NCI-H2171 treated with DMSO at 0.1 percent for 48 hours (cell line): ENCODE measurements around the gene CFL1.
"Not testable (repeated sequence)": the region's sequence is repeated elsewhere in the genome, so short reads cannot be mapped to it uniquely, and the experiment has no call there.

Experiments used
- DNase-seq: peaks from one replicate; lab custom pipeline; 2025; lab: John Stamatoyannopoulos, UW

CFL1 gene

GRCh38 chr11:65856689-65857499 lies 1.1 kb downstream of the CFL1 start:
- DNase-seq = peak; percentile 45

DNA sequence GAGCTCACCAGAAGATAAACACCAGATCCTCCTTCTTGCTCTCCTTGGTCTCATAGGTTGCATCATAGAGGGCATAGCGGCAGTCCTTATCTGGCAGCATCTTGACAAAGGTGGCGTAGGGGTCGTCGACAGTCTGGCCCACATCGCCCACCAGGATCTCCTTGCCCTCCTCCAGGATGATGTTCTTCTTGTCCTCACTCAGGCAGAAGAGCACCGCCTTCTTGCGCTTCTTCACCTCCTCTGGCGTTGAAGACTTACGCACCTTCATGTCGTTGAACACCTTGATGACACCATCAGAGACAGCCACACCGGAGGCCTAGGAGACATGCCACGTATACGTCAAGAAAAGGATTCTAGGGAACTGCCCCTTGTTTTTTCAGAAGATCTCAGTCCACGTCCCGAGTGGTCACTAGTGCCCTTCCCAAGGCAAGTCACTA lies 2.0 kb downstream of the CFL1 start:
- DNase-seq = no peak

GRCh38 chr11:65854852-65855837 lies 2.8 kb downstream of the CFL1 start:
- DNase-seq = no peak

DNA sequence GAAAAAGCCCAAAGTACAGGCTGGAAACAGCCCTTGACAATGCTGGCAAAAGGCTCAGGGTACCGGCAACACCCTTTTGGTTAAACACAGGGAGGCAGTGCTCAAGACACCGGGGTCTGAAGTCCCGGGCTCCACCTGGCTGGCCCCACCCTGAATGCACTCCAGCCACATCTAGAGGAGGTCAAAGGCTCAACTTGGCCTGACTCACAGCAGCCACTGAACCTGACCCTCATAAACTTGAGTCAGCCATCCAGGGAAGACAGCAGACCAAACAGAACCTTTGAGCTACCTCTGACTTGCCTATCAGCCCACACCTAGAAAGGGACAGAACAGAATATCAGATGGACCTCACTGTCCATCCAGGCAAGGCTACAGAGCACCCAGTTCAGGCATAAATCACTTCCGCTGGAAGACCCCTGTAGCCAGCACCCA lies 3.8 kb downstream of the CFL1 start:
- DNase-seq = no peak

DNA sequence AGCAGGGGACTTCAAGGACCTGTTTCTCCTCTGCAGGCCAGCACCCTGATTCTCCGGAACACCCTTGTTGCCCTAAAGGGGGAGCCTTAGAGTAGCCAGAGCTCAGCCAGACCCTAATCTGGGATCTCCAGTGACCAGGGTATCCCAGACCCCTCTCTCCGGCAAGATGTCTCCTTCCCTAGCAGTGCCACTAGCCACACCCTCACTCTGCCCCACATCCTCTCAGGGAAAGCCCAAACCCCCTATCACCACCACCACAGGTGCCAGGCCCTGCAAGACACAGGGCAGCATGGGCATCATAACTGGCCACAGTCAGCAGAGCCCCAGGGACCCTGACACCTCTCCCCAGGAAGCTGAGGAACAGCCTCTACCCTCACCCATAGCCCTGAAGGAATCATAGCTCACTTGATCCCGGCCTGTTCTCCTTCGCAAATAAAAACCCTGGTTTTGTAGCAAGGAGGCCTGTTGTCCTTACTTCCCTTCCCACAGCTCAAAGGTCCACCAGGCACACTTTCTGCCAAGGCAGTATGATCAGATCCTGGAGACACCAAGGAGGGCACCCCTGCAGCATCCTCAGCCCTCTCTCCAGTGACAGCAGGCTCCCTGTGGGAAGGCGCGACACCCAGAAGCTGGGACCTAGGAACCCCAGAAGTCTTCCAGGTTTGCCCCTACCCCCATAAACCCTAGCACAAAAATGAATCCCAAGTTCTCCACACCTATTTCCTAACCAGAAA lies 4.6 kb downstream of the CFL1 start:
- no peak for DNase-seq

- DNase-seq = no peak
Measured at GRCh38 chr11:65852508-65853245, 5.3 kb downstream of the CFL1 start.

DNA sequence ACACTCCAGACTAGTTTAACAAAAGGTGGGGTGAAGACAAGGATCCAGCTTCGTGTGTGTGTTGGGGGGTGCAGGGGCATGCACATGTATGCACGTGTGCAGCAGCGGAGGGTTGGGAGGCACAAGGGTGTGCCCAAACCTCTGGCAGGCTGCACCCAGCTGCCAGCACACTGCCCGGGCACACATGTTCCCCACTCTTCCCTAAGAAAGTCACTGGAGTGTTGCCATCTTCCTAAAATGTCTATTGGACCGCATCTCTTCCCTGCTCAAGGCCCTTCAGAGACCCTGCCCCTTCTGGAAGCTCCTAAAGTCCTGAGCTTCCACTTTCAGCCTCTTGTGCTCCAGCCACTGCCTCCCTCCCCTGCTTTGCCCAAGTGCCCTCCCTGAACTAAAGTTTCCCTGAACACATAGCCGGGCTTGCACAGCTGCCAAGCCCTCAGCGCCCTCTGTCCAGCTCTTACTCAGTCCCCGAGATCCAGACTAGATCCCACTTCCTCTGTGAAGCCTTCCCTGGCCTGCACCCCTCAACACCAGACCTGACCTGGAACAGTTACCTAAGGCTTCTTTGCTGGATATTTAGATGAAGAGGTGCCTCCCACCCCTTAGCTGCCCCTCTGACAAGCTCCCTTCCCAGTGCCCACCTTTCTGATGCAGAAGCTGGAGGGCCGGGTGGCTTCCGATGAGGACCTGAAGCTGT lies 6.0 kb downstream of the CFL1 start:
- no peak for DNase-seq

- DNase-seq = no peak
Measured at GRCh38 chr11:65851083-65851579, 6.8 kb downstream of the CFL1 start.

DNA sequence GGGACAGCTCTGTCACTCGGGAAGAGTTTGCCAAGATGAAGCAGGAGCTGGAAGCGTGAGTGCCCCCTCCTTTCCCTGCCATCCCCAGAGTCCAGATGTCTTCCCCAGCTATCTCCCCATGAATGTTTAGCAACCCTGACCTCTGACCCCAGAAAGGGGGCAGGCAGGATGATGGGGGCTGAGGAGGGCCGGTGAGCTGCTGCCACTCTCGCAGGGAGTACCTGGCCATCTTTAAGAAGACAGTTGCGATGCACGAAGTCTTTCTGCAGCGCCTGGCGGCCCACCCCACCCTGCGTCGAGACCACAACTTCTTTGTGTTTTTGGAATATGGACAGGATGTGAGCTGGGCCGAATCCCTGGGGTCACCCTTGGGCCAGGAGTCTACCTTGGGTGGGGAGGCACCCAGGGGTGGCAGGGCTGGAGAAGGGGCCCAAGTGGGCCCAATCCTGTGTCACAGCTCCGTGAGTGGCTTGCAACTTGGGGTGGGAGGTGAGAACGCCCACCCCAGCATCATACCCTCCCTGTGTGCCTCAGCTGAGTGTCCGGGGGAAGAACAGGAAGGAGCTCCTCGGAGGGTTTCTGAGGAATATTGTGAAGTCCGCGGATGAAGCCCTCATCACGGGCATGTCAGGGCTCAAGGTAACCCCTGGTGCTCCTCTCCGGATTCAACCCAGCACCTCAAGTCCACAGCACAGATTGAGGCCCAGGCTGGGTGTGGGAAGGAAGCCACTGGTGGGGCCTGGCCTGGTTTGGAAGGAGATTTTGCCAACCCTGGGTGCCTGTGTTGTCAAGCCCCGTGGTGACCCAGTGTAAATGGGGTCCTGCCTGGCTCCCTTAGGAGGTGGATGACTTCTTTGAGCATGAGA lies 7.5 kb downstream of the CFL1 start:
- DNase-seq = no peak

DNA sequence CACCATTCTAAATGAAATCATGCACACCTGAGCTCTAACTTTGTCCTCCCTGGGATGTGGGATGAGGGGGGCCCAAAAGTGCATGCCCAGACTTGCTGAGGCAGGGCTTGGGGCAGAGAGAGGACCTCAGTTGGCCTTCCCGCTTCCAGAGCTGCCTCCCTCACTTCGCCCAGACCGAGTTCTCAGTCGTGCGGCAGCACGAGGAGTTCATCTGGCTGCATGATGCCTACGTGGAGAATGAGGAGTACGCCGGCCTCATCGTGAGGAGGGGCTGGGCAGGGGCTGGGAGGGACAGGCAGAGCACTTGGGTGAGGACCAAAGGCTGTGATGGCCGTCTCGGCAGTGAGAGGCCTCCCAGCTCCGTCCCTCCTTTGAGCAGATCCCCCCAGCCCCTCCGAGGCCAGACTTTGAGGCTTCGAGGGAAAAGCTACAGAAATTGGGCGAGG lies 8.2 kb downstream of the CFL1 start:
- DNase-seq = no peak

DNA sequence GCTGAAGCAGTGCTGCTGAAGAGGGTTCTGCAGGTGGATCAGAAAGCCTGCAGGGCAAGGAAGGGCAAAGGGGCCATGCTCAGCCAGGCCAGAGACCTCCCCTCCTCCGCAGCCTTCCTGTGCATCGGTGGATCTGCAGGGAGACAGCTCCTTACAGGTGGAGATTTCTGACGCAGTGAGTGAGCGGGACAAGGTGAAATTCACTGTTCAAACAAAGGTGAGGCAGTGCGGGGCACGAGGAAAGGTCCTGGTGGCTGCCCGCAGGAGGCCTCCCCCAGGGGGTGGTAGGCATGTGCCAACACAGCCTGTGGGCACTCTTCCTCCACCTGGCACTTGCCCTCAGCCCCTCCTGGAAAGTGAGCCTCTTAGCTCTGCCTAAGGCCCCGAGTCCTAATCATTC lies 8.6 kb downstream of the CFL1 start:
- no peak for DNase-seq

GRCh38 chr11:65848693-65849092 lies 9.3 kb downstream of the CFL1 start:
- not testable (repeated sequence) for DNase-seq

- DNase-seq = no peak
Measured at GRCh38 chr11:65847746-65848145, 10.2 kb downstream of the CFL1 start.

DNA sequence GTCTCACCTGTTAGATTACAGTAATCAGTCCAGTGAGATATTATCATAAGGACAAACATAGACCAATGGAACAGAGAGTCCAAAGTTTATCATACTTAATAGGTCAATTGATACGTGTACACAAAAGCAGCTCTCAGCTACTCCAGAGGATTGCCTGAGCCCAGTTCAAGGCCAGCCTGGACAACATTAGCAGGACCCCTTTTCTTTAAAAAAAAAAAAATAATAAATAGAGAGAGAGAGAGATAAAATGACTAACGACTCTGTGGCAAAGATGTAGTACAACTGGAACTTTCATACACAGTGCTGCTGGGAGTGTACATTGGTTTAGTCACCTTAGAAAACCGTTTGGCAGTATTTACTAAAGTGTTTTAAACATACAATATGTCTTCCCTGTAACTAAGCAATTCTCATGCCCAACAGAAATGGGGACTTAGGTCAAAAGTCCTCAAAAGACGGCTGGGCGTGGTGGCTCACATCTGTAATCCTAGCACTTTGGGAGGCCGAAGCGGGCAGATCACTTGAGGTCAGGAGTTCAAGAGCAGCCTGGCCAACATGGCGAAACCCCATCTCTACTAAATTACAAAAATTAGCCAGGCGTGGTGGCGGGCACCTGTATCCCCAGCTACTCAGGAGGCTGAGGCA lies 13.6 kb downstream of the CFL1 start:
- no peak for DNase-seq

GRCh38 chr11:65843811-65844210 lies 14.2 kb downstream of the CFL1 start:
- no peak for DNase-seq

DNA sequence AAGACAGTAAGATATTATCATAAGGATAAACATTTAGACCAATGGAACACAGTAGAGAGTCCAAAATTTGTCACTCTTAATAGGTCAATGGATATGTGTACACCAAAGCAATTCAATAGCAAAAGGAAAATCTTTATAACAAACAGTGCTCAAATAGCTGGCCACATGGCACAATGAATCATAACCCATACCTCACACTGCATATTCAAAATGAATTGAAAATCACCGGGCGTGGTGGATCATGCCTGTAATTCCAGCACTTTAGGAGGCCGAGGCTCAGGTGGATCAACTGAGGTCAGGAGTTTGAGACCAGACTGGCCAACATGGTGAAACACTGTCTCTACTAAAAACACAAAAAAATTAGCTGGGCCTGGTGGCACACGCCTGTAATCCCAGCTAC lies 15.8 kb downstream of the CFL1 start:
- DNase-seq = no peak

DNA sequence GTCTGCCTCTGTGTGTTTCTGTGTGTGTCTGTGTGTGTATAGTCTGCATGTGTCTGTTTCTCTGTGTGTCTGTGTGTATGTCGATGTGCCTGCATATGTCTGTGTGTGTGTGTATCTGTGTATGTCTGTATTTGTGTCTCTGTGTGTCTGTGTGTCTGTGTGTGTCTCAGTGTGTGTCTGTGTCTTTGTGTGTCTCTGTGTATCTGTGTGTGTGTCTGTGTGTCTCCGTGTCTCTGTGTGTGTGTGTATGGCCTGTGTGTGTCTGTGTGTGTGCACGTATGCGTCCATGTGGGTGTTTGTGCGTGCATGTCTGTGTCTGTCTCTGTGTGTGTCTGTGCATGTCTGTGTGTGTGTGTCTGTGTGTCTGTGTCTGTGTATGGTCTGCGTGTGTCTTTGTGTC lies 23.8 kb downstream of the CFL1 start:
- no peak for DNase-seq

DNA sequence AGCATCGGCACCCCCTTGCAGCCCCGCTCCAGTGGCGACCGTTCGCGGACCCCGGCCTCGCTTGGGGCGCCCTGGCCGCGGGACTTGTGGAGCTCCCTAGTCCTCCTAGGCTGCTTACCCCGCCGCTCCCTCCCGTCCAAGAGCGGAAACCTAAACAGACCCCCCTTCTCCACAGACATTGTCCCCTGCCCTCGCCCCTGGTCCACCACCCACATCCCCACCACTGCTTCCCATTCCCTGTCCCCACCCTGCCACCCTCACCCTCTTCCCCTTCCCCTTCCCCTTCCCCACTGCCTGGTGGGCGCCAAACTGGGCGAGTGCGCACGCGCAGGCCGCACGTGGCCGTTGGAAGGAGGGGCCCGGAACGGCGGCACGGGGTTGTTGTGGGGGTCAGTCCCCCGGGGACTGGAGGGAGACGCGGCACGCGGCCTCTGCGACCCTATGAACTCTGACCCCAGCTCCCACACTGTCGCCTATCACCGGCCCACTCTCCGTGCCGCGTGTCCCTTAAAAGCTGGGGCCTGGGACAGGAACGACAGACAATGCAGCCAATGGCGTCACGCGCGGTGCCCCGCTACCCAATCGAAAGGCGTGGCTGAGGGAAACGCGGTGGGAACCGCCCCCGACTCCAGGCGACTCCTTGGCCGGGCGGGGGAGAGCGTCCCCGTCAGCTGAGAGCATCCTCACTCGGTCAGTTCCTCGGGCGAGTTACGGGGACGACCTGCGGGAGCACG lies 24.5 kb downstream of the CFL1 start, which contains the start of gene SNX32:
Gene SNX32 (plus strand): TSS at position 667 of the 734 bp plus-strand sequence. CDS start 103 bp downstream, outside the sequence.
- peak; percentile 93 for DNase-seq
